Measurements from ENCODE around the gene PGAP3. TPM values are rescaled to one million over a fixed set of nuclear protein-coding genes. Genes with fewer than 3 reads are reported as not detected.
"Not testable (repeated sequence)": the region's sequence is repeated elsewhere in the genome, so short reads cannot be mapped to it uniquely, and the experiment has no call there.

Gene PGAP3, protein sequence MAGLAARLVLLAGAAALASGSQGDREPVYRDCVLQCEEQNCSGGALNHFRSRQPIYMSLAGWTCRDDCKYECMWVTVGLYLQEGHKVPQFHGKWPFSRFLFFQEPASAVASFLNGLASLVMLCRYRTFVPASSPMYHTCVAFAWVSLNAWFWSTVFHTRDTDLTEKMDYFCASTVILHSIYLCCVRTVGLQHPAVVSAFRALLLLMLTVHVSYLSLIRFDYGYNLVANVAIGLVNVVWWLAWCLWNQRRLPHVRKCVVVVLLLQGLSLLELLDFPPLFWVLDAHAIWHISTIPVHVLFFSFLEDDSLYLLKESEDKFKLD
- total RNA-seq (2014; rRNA removed; shearing (Covaris generic)): 34.6 and 39.1 TPM in 2 replicates

- peak; percentile 92 for DNase-seq (ENCODE audit: low spot score)
Measured at GRCh38 chr17:39687546-39688474, at the start of gene PGAP3. TSS of gene PGAP3 (minus strand) at chr17:39688057. CDS start at chr17:39688014, 43 bp downstream.

- DNase-seq (ENCODE audit: low spot score): no peak
Measured at GRCh38 chr17:39737206-39737759, 49.4 kb upstream of the PGAP3 start.

DNA sequence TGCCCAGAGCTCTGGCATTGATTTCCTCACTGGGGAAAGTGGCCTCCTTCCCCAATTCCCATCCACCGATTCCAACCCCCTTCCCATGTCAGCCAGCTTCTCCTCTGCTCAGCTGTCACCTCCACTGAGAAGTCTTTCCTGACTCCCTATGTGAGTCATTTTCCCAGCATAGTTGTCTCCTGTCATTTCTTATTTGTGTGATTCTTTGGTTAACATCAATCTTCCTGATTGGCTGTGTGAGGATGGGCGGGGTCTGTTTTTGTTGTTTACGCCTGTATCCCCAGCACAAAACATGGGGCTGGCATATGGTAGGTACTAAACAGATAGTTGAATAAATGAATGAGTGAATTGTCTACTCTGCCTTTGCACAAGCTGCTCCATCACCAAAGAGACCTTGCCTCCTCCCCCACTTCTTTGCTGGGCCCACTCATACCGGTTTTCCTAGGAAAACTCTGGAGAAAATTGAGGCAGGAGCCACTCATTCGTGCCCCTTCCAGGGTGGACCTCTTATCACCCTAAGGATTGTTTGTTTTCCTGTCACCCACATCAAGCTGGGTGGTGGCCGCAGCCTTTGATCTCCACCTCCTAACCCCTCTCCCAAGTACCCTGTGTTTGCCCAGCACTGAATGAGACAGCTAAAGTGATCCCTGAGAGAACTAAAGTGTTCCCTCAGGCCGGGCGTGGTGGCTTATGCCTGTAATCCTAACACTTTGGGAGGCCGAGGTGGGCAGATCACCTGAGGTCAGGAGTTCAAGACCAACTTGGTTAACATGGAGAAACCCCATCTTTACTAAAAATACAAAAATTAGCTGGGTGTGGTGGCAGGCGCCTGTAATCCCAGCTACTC lies 48.7 kb upstream of the PGAP3 start:
- peak; percentile 41 for DNase-seq (ENCODE audit: low spot score)

- no peak for DNase-seq (ENCODE audit: low spot score)
Measured at GRCh38 chr17:39735882-39736281, 48.0 kb upstream of the PGAP3 start.

DNA sequence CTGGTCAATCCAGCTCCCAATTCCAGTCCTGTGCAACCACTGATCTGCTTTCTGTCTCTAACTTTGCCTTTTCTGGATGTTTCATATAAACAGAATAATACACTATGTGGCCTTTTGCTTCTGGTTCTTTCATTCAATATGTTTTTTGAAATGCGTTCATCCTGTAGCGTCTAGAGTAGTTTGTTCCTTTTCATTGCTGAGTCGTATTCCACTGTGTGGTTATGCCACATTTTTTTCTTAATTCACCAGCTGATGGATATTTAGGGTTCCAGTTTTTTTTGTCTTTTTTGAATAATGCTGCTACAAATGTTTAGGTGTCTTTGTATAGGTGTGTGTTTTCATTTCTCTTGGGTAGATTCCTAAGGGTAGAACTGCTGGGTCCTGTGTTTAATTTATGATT lies 44.7 kb upstream of the PGAP3 start:
- no peak for DNase-seq (ENCODE audit: low spot score)

- peak; percentile 90 for DNase-seq (ENCODE audit: low spot score)
Measured at GRCh38 chr17:39730095-39730921, 42.5 kb upstream of the PGAP3 start, which contains the start of gene MIEN1. TSS of gene MIEN1 (minus strand) at chr17:39730532. CDS start at chr17:39730495, 37 bp downstream.

DNA sequence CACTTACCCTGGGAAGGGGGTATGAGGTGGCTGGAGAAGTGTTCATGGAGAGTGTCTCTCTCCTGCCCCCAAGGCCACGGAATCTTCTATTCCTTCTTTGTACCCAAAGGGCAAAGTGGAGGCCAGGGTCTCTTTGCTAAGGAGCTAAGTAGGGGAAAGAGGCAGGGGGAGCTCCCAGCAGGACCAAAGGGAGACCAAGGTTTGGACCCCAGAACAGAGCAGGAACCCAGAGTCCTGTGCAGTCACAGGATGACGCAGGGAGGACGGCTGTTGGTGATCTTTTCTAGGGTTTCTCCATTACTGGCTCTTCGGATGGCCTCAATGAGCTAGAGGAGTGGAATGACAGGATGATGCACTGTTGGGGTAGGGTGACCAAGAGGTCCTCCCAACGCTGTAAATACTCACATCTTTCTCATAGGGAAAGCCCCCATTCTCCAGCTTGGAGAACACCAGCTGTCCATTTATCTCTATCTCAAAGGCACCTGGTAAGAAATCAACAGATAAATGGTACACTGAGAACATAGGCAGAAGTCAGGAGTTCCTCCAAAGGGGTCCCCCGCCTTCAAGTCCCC lies 41.5 kb upstream of the PGAP3 start:
- DNase-seq (ENCODE audit: low spot score): no peak

- no peak for DNase-seq (ENCODE audit: low spot score)
Measured at GRCh38 chr17:39727556-39727955, 39.7 kb upstream of the PGAP3 start.

GRCh38 chr17:39726617-39727016 lies 38.8 kb upstream of the PGAP3 start:
- no peak for DNase-seq (ENCODE audit: low spot score)

GRCh38 chr17:39725923-39726322 lies 38.1 kb upstream of the PGAP3 start:
- not testable (repeated sequence) for DNase-seq (ENCODE audit: low spot score)

GRCh38 chr17:39724731-39725130 lies 36.9 kb upstream of the PGAP3 start:
- no peak for DNase-seq (ENCODE audit: low spot score)

- DNase-seq (ENCODE audit: low spot score): no peak
Measured at GRCh38 chr17:39722965-39723848, 35.4 kb upstream of the PGAP3 start.

- no peak for DNase-seq (ENCODE audit: low spot score)
Measured at GRCh38 chr17:39722104-39722503, 34.2 kb upstream of the PGAP3 start.

DNA sequence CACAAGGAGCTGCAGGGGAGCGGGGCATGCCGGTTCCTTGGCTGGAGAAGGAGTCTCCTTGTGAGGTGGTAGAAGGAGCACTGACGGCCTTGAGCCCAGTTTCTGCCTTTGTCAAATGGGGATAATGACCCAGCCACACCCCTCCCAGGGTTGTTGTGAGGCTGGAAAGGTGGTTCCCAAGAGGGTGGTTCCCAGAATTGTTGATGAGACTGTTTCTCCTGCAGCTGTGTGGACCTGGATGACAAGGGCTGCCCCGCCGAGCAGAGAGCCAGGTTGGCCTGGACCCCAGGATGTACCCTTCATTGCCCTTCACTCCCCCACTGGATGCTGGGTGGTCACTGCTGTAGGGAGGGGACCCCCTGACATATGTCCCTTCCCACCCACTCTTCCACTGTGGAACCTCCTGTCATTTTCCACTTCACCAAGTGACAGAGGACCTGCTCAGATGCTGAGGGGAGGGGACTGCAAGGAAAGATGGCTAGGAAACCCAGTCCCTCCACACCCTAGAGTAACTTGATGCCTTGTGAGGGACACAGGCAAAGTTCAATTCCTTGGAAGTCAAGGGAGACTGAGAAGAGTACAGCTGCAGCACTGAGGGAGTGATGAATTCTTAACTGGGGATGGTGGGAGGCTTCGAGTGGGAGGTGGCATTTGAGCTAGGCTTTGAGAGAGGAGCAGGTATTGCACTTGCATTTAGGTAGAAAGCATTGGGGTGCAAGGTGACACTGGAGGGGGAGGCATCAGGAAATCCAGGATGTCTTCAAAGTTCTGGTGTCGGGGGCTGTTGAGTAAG lies 31.9 kb upstream of the PGAP3 start:
- DNase-seq (ENCODE audit: low spot score): no peak

DNA sequence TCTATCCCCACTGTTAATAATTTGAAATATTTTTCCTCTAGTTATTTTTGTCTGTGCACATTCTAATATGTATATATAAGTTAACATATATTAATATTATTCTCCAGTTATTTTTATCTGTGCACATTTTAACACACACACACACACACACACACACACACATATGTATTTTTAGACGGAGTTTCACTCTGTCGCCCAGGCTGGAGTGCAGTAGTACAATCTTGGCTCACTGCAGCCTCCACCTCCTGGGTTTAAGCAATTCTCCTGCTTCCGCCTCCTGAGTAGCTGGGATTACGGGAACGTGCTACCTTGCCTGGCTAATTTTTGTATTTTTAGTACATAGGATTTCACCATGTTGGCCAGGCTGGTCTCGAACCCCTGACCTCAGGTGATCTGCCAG lies 29.8 kb upstream of the PGAP3 start:
- no peak for DNase-seq (ENCODE audit: low spot score)

DNA sequence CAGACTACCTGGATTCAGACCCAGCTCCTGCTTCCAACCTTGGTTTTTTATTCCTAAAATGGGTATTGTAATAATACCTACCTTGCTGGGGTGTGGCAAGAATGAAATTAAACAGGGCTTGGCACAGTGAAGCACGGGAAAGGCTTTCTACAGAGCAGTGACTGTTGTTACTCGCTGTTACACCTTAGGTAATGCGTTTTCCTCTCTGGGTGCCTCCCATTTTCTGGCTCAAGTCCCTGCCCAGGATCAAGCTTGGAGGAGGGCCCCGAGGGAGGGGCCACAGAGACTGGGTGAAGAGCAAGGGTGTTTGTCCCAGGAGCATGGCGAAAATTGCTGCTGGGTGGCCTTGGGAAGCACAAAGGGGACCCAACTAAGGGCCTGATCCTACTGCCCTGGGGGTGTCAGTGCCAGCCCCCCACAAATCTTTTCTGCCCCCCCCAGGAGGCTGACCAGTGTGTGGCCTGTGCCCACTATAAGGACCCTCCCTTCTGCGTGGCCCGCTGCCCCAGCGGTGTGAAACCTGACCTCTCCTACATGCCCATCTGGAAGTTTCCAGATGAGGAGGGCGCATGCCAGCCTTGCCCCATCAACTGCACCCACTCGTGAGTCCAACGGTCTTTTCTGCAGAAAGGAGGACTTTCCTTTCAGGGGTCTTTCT lies 29.2 kb upstream of the PGAP3 start:
- DNase-seq (ENCODE audit: low spot score): no peak

GRCh38 chr17:39716073-39716818 lies 28.4 kb upstream of the PGAP3 start:
- no peak for DNase-seq (ENCODE audit: low spot score)
